ENCODE data around the gene HOMER2. TPM values are rescaled to one million over a fixed set of nuclear protein-coding genes. Genes with fewer than 3 reads are reported as not detected.

The HOMER2 gene
- total RNA-seq, 2 experiments from 2014 or later: 0.85 to 1.6 TPM

GRCh38 chr15:82835391-82835917, 117.1 kb downstream of the HOMER2 start:
- DNase-seq (no peak), ATAC-seq (ENCODE audit: poor library complexity) (no peak)
- no peaks in the 10 kb centered on the region for H3K27me3 Mint-ChIP-seq
- Histone ChIP-seq H3K9me3 (ENCODE audit: control insufficient read depth in 1 of 2, insufficient read depth in 1 of 2, low read length in 2 of 2) (peaks cover 0 to 15% of the 10 kb centered on the region in 2 experiments), H3K4me1 (ENCODE audit: insufficient read depth, low read length) (no peaks in the 10 kb centered on the region), H3K4me3 (ENCODE audit: low read length) (no peak overlapping the region), H3K27ac (ENCODE audit: low read depth in 1 of 2, low read length in 2 of 2) (no peak overlapping the region), H3K36me3 (ENCODE audit: insufficient read depth, low read length) (peaks cover 65% of the 10 kb centered on the region), H3K27me3 (ENCODE audit: control insufficient read depth in 1 of 2, insufficient read depth in 2 of 2, low read length in 2 of 2) (no peaks in the 10 kb centered on the region)
- H3K27ac Mint-ChIP-seq: no peak overlapping the region
- peaks cover 7% of the 10 kb centered on the region for H3K4me1 Mint-ChIP-seq (ENCODE audit: low read depth)
- H3K4me3 Mint-ChIP-seq: no peak overlapping the region
- H3K36me3 Mint-ChIP-seq (ENCODE audit: low read depth): peaks cover 79% of the 10 kb centered on the region
- intact Hi-C loops (cut with DNase I, micrococcal nuclease): no loop called here
- no peaks in the 10 kb centered on the region for H3K9me3 Mint-ChIP-seq
- ChIA-PET POLR2A (no interaction called here), CTCF (no interaction called here)
- no peak for TF ChIP-seq CTCF (IDR thresholded peaks at IDR 0.05)

GRCh38 chr15:82833362-82833682, 119.2 kb downstream of the HOMER2 start:
- ChIA-PET CTCF (no interaction called here), POLR2A (no interaction called here)
- Mint-ChIP-seq H3K36me3 (ENCODE audit: low read depth) (peaks cover 100% of the 10 kb centered on the region), H3K27ac (no peak overlapping the region), H3K27me3 (no peaks in the 10 kb centered on the region), H3K9me3 (no peaks in the 10 kb centered on the region), H3K4me1 (ENCODE audit: low read depth) (peaks cover 7% of the 10 kb centered on the region), H3K4me3 (no peak overlapping the region)
- TF ChIP-seq CTCF (IDR thresholded peaks at IDR 0.05): no peak
- DNase-seq (no peak), ATAC-seq (ENCODE audit: poor library complexity) (no peak)
- intact Hi-C loops (cut with DNase I, micrococcal nuclease): no loop called here
- Histone ChIP-seq H3K36me3 (ENCODE audit: insufficient read depth, low read length) (peaks cover 83% of the 10 kb centered on the region), H3K27ac (ENCODE audit: low read depth in 1 of 2, low read length in 2 of 2) (no peak overlapping the region), H3K4me1 (ENCODE audit: insufficient read depth, low read length) (no peaks in the 10 kb centered on the region), H3K27me3 (ENCODE audit: control insufficient read depth in 1 of 2, insufficient read depth in 2 of 2, low read length in 2 of 2) (no peaks in the 10 kb centered on the region), H3K4me3 (ENCODE audit: low read length) (no peak overlapping the region), H3K9me3 (ENCODE audit: control insufficient read depth in 1 of 2, insufficient read depth in 1 of 2, low read length in 2 of 2) (peaks cover 0 to 13% of the 10 kb centered on the region in 2 experiments)

- ChIA-PET CTCF (no interaction called here), POLR2A (interaction anchor here (1.1 kb wide), 1 partner anchor 23 kb away, joined by 3 read pairs; the partner anchor contains the start of gene WHAMM)
- DNase-seq (peak in 5 of 14 experiments; percentile 15 to 48 (median 31)), ATAC-seq (ENCODE audit: poor library complexity) (peak; percentile 26)
- Mint-ChIP-seq H3K4me1 (ENCODE audit: low read depth) (peaks cover 7% of the 10 kb centered on the region), H3K27ac (no peak overlapping the region), H3K27me3 (no peaks in the 10 kb centered on the region), H3K4me3 (no peak overlapping the region), H3K36me3 (ENCODE audit: low read depth) (peaks cover 100% of the 10 kb centered on the region), H3K9me3 (no peaks in the 10 kb centered on the region)
- H3K27me3 ChIP-seq (ENCODE audit: control insufficient read depth in 1 of 2, insufficient read depth in 2 of 2, low read length in 2 of 2): no peaks in the 10 kb centered on the region
- H3K4me1 ChIP-seq (ENCODE audit: insufficient read depth, low read length): no peaks in the 10 kb centered on the region
- H3K4me3 ChIP-seq (ENCODE audit: low read length): no peak overlapping the region
- H3K36me3 ChIP-seq (ENCODE audit: insufficient read depth, low read length): peaks cover 88% of the 10 kb centered on the region
- no peak overlapping the region for H3K27ac ChIP-seq (ENCODE audit: low read depth in 1 of 2, low read length in 2 of 2)
- intact Hi-C loops (cut with DNase I, micrococcal nuclease): no loop called here
- TF ChIP-seq CTCF (IDR thresholded peaks at IDR 0.05): no peak
- peaks cover 0 to 11% of the 10 kb centered on the region in 2 experiments for H3K9me3 ChIP-seq (ENCODE audit: control insufficient read depth in 1 of 2, insufficient read depth in 1 of 2, low read length in 2 of 2)
These were observed 119.7 kb downstream of the HOMER2 start for GRCh38 chr15:82832601-82833361.
